GM12878 (cell line): ENCODE results near the gene CHRNA9. TPM values are rescaled to one million over a fixed set of nuclear protein-coding genes. Genes with fewer than 3 reads are reported as not detected.

Source experiments
- ATAC-seq: fragments of 200-7000 bp; cut with Tn5 transposase; 3 replicates; pipeline ENCODE4 v1.9.1; 2020; ENCODE audit warnings: mild to moderate bottlenecking, moderate library complexity
- BruUV-seq: library from RNA; stranded (reverse); fragments of 400-500 nt; replicated peaks from 2 replicates; lab custom pipeline; 2021; lab: Mats Ljungman, UMichigan
- CTCF ChIA-PET: fragments of 300-600 bp; sonication (Branson Sonifier 250); formaldehyde crosslinking; extraction: SDS; loops from one replicate; lab custom pipeline; 2021; ENCODE audit warnings: inconsistent platforms; lab: Yijun Ruan, JAX
- POLR2A ChIA-PET: fragments of 350-600 bp; formaldehyde crosslinking; extraction: SDS; loops from one replicate; lab custom pipeline; 2021; ENCODE audit warnings: inconsistent platforms; lab: Charles Lee
- RAD21 ChIA-PET: fragments of 300-600 bp; sonication (Branson Sonifier 250); formaldehyde crosslinking; loops from one replicate; lab custom pipeline; 2023; ENCODE audit warnings: antibody characterized with exemption; ENCODE audit not compliant: unreplicated experiment; lab: Charles Lee
- SMC1A ChIA-PET: fragments of 300-600 bp; sonication (Branson Sonifier 250); formaldehyde crosslinking; loops from one replicate; lab custom pipeline; 2023; ENCODE audit not compliant: unreplicated experiment, uncharacterized antibody; lab: Charles Lee
- DNase-seq: peaks from one replicate; pipeline ENCODE4 v3.0.0-alpha.2; 2011; ENCODE audit warnings: low read depth, low spot score
- FAIRE-seq: peaks from 3 replicates; lab custom pipeline; 2011; peaks lifted over from hg19 to GRCh38; lab: Jason Lieb, UNC
- H2AFZ ChIP-seq: 2 replicates; pipeline ENCODE4 v1.6.0; 2011; ENCODE audit warnings: low read depth, low read length, control low read depth; ENCODE audit not compliant: control insufficient read depth
- H3K27ac ChIP-seq: 2 replicates; pipeline ENCODE4 v1.5.1; 2011; ENCODE audit warnings: control low read depth; ENCODE audit not compliant: control insufficient read depth, insufficient read depth
- H3K27me3 ChIP-seq, 2 experiments: replicated peaks in 1 of 2; 2 replicates each; pipeline versions ENCODE4 v1.6.0 to v1.6.1; 2011; ENCODE audit warnings: low read length in 1 of 2; ENCODE audit not compliant: control insufficient read depth in 2 of 2, insufficient read depth in 2 of 2
- H3K36me3 ChIP-seq, 2 experiments: 2 replicates each; pipeline ENCODE4 v1.5.1; 2011; ENCODE audit warnings: low read length in 1 of 2; ENCODE audit not compliant: control insufficient read depth in 2 of 2, insufficient read depth in 2 of 2
- H3K4me1 ChIP-seq: 2 replicates; pipeline ENCODE4 v1.6.1; 2011; ENCODE audit warnings: mild to moderate bottlenecking, low read length, moderate library complexity, mixed read lengths; ENCODE audit not compliant: control insufficient read depth, insufficient read depth
- H3K4me2 ChIP-seq: 2 replicates; pipeline ENCODE4 v1.6.0; 2011; ENCODE audit warnings: control low read depth; ENCODE audit not compliant: control insufficient read depth, insufficient read depth
- H3K4me3 ChIP-seq: fragments of 200-600 bp; sonication (generic); 2 replicates; pipeline ENCODE4 v1.5.1; 2016
- H3K79me2 ChIP-seq: 2 replicates; pipeline ENCODE4 v1.6.0; 2011; ENCODE audit warnings: low read length; ENCODE audit not compliant: control insufficient read depth, insufficient read depth
- H3K9ac ChIP-seq: 2 replicates; pipeline ENCODE4 v1.8.0; 2011; ENCODE audit warnings: low read length, control low read depth, mixed read lengths; ENCODE audit not compliant: control insufficient read depth, insufficient read depth
- H3K9me3 ChIP-seq: replicated peaks from 3 replicates; pipeline ENCODE4 v1.5.1; 2011; ENCODE audit warnings: mild to moderate bottlenecking, low read length; ENCODE audit not compliant: control insufficient read depth, insufficient read depth
- H4K20me1 ChIP-seq: 2 replicates; pipeline ENCODE4 v1.6.0; 2011; ENCODE audit not compliant: control insufficient read depth, insufficient read depth
- CHD1 ChIP-seq: IDR thresholded peaks from 2 replicates; pipeline ENCODE4 v1.6.1; 2012; ENCODE audit warnings: low read depth, low read length, improper control_type of control experiment
- HCFC1 ChIP-seq: fragments of 150-350 bp; IDR thresholded peaks from 2 replicates; pipeline ENCODE4 v1.6.1; 2014; ENCODE audit warnings: low read length
- JUND ChIP-seq: IDR thresholded peaks from 2 replicates; pipeline ENCODE4 v1.6.1; 2012; ENCODE audit warnings: low read depth, mild to moderate bottlenecking, low read length, improper control_type of control experiment, moderate library complexity
- MXI1 ChIP-seq: fragments of 150-350 bp; IDR thresholded peaks from 2 replicates; pipeline ENCODE4 v1.6.1; 2011; ENCODE audit warnings: low read depth, mild to moderate bottlenecking, inconsistent platforms, low read length, improper control_type of control experiment
- MYC ChIP-seq: IDR thresholded peaks from 2 replicates; pipeline ENCODE4 v1.6.1; 2011; ENCODE audit warnings: mild to moderate bottlenecking, low read length, moderate library complexity, inconsistent platforms; ENCODE audit not compliant: insufficient read depth, insufficient replicate concordance, insufficient read length, severe bottlenecking
- PAX8 ChIP-seq: fragments of 450-650 bp; IDR thresholded peaks from 2 replicates; pipeline ENCODE4 v1.6.1; 2017; ENCODE audit warnings: mild to moderate bottlenecking, moderate library complexity
- RUNX3 ChIP-seq: IDR thresholded peaks from 2 replicates; pipeline ENCODE4 v1.6.1; 2012; ENCODE audit warnings: low read length, inconsistent platforms
- SMARCA5 ChIP-seq: fragments of 450-650 bp; IDR thresholded peaks from 2 replicates; pipeline ENCODE4 v1.6.1; 2017; ENCODE audit warnings: mild to moderate bottlenecking
- SPI1 ChIP-seq: IDR thresholded peaks from 2 replicates; pipeline ENCODE4 v1.6.1; 2011; ENCODE audit warnings: low read depth, mild to moderate bottlenecking, low read length, moderate library complexity, borderline replicate concordance; ENCODE audit not compliant: insufficient read depth
- WGBS: methylation state at CpG from one replicate; pipeline ENCODE4 v1.1.6; 2016; ENCODE audit warnings: low lambda C conversion rate; ENCODE audit not compliant: insufficient replicate concordance, insufficient coverage; ENCODE audit errors: missing lambda C conversion rate; 5-methylcytosine and 5-hydroxymethylcytosine counted together
- in situ Hi-C: fragments of 300-500 bp; cut with MboI; formaldehyde crosslinking; loops from 9 replicates; pipeline ENCODE4 v1.14.3; 2018; ENCODE audit warnings: mixed read lengths
- intact Hi-C: fragments of 100-400 bp; cut with micrococcal nuclease; formaldehyde crosslinking; loops from one replicate; pipeline ENCODE4 v1.14.2; 2022; ENCODE audit not compliant: unreplicated experiment
- polyA plus RNA-seq, 11 experiments: library from polyadenylated mRNA; depleted of rRNA in 4 of 11; unstranded in 6 of 11; stranded (reverse) in 5 of 11; fragments of >200 nt; fragmentation: Nextera tagmentation in 4 of 11; fragmentation: Illumina TruSeq in 1 of 11; extraction: Ambion mirVana in 4 of 11; extraction: Trizol in 1 of 11; gene quantifications; 1 replicate in 1 of 11; 2 replicates in 10 of 11; pipeline versions ENCODE4 v1.2.1 to v1.2.3, GENCODE V29; 2011 to 2016; ENCODE audit warnings: inconsistent platforms in 2 of 11, missing spikeins in 2 of 11, low read depth in 1 of 11
- total RNA-seq, 4 experiments: library from RNA; depleted of rRNA in 3 of 4; stranded (reverse); fragments of >200 nt in 3 of 4; fragmentation: Illumina TruSeq in 1 of 4; extraction: Trizol in 1 of 4; gene quantifications; 2 replicates each; pipeline versions ENCODE4 v1.2.1 to v1.2.3, GENCODE V29; 2013 to 2021
- TF ChIP-seq, protein P1 (sequence below): fragments of 450-650 bp; formaldehyde crosslinking; IDR thresholded peaks from 2 replicates; pipeline ENCODE4 v1.5.0; 2022; ENCODE audit warnings: mild to moderate bottlenecking, missing genetic modification characterization
- TF ChIP-seq, protein P2 (sequence below): IDR thresholded peaks from 2 replicates; pipeline ENCODE4 v1.6.1; 2011; ENCODE audit warnings: low read depth, low read length, improper control_type of control experiment, borderline replicate concordance
- TF ChIP-seq, protein P3 (sequence below): fragments of 150-350 bp; IDR thresholded peaks from 2 replicates; pipeline ENCODE4 v1.6.1; 2016; ENCODE audit warnings: low read depth, low read length
- TF ChIP-seq, protein P4 (sequence below): fragments of 450-650 bp; conservative IDR thresholded peaks from 2 replicates; pipeline ENCODE4 v1.6.1; 2017; ENCODE audit warnings: mild to moderate bottlenecking, moderate library complexity

CHRNA9 gene
- total and polyA plus RNA-seq, 10 of the 15 experiments (the other 5 are each of a cell fraction or from before 2014, with no cell fraction given): 0.05 to 0.09 (median 0.08) TPM; not detected in 7

DNA sequence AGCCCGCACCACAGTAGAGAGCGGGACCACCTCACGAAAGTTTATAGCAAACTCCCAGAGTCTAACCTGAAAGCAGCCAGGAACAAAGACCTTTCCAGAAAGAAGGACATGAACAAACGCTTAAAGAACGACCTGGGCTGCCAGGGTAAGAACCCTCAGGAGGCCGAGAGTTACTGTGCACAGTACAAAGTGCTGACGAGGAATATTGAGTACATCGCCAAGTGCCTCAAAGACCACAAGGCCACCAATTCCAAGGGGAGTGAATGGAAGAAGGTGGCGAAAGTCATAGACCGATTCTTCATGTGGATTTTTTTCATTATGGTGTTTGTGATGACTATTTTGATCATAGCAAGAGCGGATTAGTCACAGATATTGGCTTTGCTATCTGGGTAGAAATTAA, 19.0 kb downstream of the CHRNA9 start:
- POLR2A ChIA-PET: no interaction called here
- Histone ChIP-seq H3K27me3 (no peaks in the 10 kb centered on the region), H2AFZ (no peak overlapping the region), H3K4me1 (0 out of 2 replicates have a peak, but pooled peaks cover 4% of the 10 kb centered on the region), H3K79me2 (no peaks in the 10 kb centered on the region), H3K9ac (no peak overlapping the region), H3K36me3 (no peaks in the 10 kb centered on the region), H3K4me2 (no peak overlapping the region), H3K9me3 (no peaks in the 10 kb centered on the region), H3K27ac (no peak overlapping the region)
- CTCF ChIA-PET: no interaction called here
- in situ Hi-C loops: no loop called here
- SMC1A ChIA-PET: no interaction called here
- DNase-seq (no peak), ATAC-seq (no peak), FAIRE-seq (no peak)
- RAD21 ChIA-PET: no interaction called here
- no TSS peak for BruUV-seq
- 86% methylated on average over 11 of the region's 11 CpGs for WGBS
- TF ChIP-seq, protein P1, sequence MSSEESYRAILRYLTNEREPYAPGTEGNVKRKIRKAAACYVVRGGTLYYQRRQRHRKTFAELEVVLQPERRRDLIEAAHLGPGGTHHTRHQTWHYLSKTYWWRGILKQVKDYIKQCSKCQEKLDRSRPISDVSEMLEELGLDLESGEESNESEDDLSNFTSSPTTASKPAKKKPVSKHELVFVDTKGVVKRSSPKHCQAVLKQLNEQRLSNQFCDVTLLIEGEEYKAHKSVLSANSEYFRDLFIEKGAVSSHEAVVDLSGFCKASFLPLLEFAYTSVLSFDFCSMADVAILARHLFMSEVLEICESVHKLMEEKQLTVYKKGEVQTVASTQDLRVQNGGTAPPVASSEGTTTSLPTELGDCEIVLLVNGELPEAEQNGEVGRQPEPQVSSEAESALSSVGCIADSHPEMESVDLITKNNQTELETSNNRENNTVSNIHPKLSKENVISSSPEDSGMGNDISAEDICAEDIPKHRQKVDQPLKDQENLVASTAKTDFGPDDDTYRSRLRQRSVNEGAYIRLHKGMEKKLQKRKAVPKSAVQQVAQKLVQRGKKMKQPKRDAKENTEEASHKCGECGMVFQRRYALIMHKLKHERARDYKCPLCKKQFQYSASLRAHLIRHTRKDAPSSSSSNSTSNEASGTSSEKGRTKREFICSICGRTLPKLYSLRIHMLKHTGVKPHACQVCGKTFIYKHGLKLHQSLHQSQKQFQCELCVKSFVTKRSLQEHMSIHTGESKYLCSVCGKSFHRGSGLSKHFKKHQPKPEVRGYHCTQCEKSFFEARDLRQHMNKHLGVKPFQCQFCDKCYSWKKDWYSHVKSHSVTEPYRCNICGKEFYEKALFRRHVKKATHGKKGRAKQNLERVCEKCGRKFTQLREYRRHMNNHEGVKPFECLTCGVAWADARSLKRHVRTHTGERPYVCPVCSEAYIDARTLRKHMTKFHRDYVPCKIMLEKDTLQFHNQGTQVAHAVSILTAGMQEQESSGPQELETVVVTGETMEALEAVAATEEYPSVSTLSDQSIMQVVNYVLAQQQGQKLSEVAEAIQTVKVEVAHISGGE: no peak
- no peak for TF ChIP-seq PAX8
- no peak for TF ChIP-seq MXI1
- TF ChIP-seq MYC: no peak
- TF ChIP-seq, protein P2, sequence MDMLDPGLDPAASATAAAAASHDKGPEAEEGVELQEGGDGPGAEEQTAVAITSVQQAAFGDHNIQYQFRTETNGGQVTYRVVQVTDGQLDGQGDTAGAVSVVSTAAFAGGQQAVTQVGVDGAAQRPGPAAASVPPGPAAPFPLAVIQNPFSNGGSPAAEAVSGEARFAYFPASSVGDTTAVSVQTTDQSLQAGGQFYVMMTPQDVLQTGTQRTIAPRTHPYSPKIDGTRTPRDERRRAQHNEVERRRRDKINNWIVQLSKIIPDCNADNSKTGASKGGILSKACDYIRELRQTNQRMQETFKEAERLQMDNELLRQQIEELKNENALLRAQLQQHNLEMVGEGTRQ: no peak
- TF ChIP-seq RUNX3: no peak
- no peak for TF ChIP-seq SPI1
- TF ChIP-seq HCFC1: no peak
- TF ChIP-seq JUND: no peak
- TF ChIP-seq, protein P3, sequence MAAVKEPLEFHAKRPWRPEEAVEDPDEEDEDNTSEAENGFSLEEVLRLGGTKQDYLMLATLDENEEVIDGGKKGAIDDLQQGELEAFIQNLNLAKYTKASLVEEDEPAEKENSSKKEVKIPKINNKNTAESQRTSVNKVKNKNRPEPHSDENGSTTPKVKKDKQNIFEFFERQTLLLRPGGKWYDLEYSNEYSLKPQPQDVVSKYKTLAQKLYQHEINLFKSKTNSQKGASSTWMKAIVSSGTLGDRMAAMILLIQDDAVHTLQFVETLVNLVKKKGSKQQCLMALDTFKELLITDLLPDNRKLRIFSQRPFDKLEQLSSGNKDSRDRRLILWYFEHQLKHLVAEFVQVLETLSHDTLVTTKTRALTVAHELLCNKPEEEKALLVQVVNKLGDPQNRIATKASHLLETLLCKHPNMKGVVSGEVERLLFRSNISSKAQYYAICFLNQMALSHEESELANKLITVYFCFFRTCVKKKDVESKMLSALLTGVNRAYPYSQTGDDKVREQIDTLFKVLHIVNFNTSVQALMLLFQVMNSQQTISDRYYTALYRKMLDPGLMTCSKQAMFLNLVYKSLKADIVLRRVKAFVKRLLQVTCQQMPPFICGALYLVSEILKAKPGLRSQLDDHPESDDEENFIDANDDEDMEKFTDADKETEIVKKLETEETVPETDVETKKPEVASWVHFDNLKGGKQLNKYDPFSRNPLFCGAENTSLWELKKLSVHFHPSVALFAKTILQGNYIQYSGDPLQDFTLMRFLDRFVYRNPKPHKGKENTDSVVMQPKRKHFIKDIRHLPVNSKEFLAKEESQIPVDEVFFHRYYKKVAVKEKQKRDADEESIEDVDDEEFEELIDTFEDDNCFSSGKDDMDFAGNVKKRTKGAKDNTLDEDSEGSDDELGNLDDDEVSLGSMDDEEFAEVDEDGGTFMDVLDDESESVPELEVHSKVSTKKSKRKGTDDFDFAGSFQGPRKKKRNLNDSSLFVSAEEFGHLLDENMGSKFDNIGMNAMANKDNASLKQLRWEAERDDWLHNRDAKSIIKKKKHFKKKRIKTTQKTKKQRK: no peak
- TF ChIP-seq CHD1: no peak
- TF ChIP-seq, protein P4, sequence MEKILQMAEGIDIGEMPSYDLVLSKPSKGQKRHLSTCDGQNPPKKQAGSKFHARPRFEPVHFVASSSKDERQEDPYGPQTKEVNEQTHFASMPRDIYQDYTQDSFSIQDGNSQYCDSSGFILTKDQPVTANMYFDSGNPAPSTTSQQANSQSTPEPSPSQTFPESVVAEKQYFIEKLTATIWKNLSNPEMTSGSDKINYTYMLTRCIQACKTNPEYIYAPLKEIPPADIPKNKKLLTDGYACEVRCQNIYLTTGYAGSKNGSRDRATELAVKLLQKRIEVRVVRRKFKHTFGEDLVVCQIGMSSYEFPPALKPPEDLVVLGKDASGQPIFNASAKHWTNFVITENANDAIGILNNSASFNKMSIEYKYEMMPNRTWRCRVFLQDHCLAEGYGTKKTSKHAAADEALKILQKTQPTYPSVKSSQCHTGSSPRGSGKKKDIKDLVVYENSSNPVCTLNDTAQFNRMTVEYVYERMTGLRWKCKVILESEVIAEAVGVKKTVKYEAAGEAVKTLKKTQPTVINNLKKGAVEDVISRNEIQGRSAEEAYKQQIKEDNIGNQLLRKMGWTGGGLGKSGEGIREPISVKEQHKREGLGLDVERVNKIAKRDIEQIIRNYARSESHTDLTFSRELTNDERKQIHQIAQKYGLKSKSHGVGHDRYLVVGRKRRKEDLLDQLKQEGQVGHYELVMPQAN: no peak
- no peak for TF ChIP-seq SMARCA5
- TF ChIP-seq, all 136 proteins: peak for 0
- intact Hi-C loops: no loop called here
- no peaks in the 10 kb centered on the region for H4K20me1 ChIP-seq
- H3K4me3 ChIP-seq: no peak overlapping the region
